AG04450 (cell line): ENCODE results near the gene MYRFL. TPM values are rescaled to one million over a fixed set of nuclear protein-coding genes. Genes with fewer than 3 reads are reported as not detected.

Experiments
- CTCF ChIA-PET: fragments of 300-600, 350-600 bp; formaldehyde crosslinking; extraction: SDS; loops from one replicate; lab custom pipeline; 2022; ENCODE audit warnings: antibody characterized with exemption, inconsistent platforms; lab: Charles Lee
- POLR2A ChIA-PET: fragments of 350-600 bp; formaldehyde crosslinking; extraction: SDS; loops from one replicate; lab custom pipeline; 2021; ENCODE audit warnings: antibody characterized with exemption, inconsistent platforms; lab: Yijun Ruan, JAX
- DNase-seq: peaks from one replicate; pipeline ENCODE4 v3.0.0-alpha.2; 2011; ENCODE audit warnings: low read depth, low spot score
- H3K27ac ChIP-seq: one replicate; pipeline ENCODE4 v1.5.1; 2012; ENCODE audit warnings: low read depth, low read length, control low read depth
- H3K27me3 ChIP-seq: one replicate; pipeline ENCODE4 v1.6.0; 2012; ENCODE audit warnings: low read length; ENCODE audit not compliant: control insufficient read depth, insufficient read depth
- H3K4me3 ChIP-seq: 2 replicates; pipeline ENCODE4 v1.5.1; 2011; ENCODE audit warnings: mild to moderate bottlenecking, low read depth, low read length, control low read depth
- H3K9me3 ChIP-seq: 2 replicates; pipeline ENCODE4 v1.5.1; 2012; ENCODE audit warnings: low read length; ENCODE audit not compliant: control insufficient read depth, insufficient read depth
- polyA plus RNA-seq: library from polyadenylated mRNA; depleted of rRNA; stranded (reverse); fragments of >200 nt; gene quantifications from 2 replicates; pipeline ENCODE4 v1.2.3, GENCODE V29; 2011
- TF ChIP-seq, protein P1 (sequence below): IDR thresholded peaks from 2 replicates; pipeline ENCODE4 v1.5.1; 2011; ENCODE audit warnings: low read depth, low read length, control low read depth, inconsistent platforms

MYRFL gene
- polyA plus RNA-seq, 1 experiment, result not detected

DNA sequence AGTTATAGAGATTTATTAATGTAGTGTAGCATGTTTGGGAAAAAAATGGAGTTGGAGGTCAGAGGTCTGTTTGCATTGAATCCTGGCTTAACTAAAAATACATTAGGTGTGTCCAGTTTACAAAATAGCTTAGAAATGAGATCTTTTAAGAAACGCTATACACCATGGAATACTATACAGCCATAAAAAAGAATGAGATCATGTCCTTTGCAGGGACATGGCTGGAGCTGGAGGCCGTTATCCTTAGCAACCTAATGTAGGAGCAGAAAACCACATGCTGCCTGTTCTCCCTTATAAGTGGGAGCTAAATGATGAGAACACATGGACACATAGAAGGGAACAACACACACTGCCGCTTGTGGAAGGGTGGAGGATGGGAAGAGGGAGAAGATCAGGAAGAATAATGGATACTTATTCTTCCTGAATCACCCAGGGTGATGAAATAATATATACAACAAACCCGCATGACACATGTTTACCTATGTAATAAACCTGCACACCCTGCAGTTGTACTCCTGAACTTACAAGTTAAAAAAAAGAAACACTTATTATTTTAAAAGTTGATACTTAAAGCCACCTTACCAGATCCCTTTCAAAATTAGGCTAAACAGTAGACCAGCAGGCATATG, 14.0 kb upstream of the MYRFL start:
- ChIA-PET CTCF (no interaction called here), POLR2A (no interaction called here)
- H3K27me3 ChIP-seq, result no peaks in the 10 kb centered on the region
- DNase-seq, result no peak
- no peak overlapping the region for H3K27ac ChIP-seq
- no peak overlapping the region for H3K4me3 ChIP-seq
- H3K9me3 ChIP-seq, result peaks cover 9% of the 10 kb centered on the region; the same call in 1 of the 2 replicates
- TF ChIP-seq, protein P1, sequence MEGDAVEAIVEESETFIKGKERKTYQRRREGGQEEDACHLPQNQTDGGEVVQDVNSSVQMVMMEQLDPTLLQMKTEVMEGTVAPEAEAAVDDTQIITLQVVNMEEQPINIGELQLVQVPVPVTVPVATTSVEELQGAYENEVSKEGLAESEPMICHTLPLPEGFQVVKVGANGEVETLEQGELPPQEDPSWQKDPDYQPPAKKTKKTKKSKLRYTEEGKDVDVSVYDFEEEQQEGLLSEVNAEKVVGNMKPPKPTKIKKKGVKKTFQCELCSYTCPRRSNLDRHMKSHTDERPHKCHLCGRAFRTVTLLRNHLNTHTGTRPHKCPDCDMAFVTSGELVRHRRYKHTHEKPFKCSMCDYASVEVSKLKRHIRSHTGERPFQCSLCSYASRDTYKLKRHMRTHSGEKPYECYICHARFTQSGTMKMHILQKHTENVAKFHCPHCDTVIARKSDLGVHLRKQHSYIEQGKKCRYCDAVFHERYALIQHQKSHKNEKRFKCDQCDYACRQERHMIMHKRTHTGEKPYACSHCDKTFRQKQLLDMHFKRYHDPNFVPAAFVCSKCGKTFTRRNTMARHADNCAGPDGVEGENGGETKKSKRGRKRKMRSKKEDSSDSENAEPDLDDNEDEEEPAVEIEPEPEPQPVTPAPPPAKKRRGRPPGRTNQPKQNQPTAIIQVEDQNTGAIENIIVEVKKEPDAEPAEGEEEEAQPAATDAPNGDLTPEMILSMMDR, result no peak

DNA sequence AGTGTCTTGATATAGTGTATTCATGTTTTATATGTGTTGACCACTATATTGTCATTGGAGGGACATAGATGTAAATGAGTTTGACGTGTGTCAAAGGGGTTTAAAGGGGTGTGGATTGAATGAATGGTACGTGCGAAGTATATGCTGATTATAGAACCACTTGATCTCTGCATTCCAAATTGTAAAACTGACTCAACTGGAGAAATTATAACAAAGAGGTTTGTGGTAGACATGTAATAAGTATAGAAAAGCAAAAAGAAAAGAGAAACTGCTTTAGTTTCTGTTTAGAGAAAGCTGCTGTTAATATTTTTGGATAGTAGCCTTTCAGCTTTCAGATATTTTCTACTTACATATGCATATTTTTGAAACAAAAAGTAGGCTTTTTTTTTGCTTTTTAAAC, 8.9 kb upstream of the MYRFL start:
- DNase-seq, result no peak
- ChIA-PET POLR2A (no interaction called here), CTCF (interaction anchor here (0.6 kb wide), 1 partner anchor 37 kb away, joined by 3 read pairs; no protein-coding TSS in a partner anchor)
- H3K4me3 ChIP-seq, result no peak overlapping the region
- no peaks in the 10 kb centered on the region for H3K9me3 ChIP-seq
- no peak overlapping the region for H3K27ac ChIP-seq
- TF ChIP-seq, protein P1, result no peak
- no peaks in the 10 kb centered on the region for H3K27me3 ChIP-seq

DNA sequence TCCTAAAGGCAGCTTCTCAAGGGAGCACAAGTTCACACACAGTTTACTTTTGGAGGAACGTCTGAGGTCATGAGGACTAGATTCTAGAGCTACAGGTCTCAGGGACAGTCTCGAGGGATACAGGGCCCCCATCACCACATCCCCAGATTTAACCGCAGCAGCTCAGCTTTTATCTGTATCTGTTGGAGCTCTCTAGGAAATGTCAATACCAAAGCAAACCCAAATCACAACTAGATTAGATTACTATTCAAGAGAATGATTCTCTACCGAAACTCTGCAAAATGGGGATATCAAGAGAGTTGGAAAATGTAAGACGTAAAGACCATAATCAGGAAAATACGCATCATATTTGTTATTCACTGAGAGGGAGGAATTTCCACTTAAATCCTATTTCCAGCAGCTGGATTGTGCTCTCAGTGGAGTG, 4.0 kb upstream of the MYRFL start:
- no peak overlapping the region for H3K4me3 ChIP-seq
- no peak for DNase-seq
- CTCF ChIA-PET, result no interaction called here
- H3K9me3 ChIP-seq, result no peaks in the 10 kb centered on the region
- H3K27ac ChIP-seq, result no peak overlapping the region
- H3K27me3 ChIP-seq, result no peaks in the 10 kb centered on the region
- POLR2A ChIA-PET, result no interaction called here
- TF ChIP-seq, protein P1, result no peak

DNA sequence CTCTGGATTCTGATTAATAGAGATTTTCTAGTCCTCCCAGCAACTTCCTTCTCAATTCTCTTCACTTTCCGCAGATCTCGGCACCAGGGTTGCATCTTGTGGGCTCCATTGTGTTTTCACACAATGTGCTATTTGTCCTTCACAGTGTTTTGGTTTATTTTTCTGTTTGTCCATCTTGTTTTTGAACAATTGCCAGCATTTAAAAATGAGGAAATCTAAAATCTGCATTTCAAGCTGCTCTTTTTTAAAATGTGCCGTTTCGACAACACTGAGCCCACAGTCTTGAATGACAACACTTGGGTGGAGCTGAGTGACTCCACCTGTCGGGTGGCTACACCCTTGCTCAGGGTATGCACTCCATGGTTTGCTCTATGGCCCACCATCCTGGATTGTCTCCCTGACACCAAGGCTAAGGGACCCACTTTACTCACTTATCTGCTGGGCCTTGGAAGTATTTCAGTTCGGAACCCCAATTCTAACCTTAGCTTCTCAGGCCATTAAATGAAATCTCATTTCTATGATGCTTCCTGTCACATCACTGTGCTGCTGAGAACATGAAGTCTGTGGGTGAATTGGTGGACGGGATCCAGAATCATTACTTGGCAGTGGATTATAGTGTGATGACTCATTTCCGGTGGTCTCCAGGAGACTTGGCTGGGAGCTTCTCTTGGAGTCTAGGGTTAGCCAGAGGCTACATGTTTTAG, 3.4 kb upstream of the MYRFL start:
- H3K4me3 ChIP-seq, result no peak overlapping the region
- ChIA-PET CTCF (no interaction called here), POLR2A (no interaction called here)
- no peak overlapping the region for H3K27ac ChIP-seq
- no peaks in the 10 kb centered on the region for H3K9me3 ChIP-seq
- DNase-seq, result peak; percentile 24
- TF ChIP-seq, protein P1, result no peak
- no peaks in the 10 kb centered on the region for H3K27me3 ChIP-seq

DNA sequence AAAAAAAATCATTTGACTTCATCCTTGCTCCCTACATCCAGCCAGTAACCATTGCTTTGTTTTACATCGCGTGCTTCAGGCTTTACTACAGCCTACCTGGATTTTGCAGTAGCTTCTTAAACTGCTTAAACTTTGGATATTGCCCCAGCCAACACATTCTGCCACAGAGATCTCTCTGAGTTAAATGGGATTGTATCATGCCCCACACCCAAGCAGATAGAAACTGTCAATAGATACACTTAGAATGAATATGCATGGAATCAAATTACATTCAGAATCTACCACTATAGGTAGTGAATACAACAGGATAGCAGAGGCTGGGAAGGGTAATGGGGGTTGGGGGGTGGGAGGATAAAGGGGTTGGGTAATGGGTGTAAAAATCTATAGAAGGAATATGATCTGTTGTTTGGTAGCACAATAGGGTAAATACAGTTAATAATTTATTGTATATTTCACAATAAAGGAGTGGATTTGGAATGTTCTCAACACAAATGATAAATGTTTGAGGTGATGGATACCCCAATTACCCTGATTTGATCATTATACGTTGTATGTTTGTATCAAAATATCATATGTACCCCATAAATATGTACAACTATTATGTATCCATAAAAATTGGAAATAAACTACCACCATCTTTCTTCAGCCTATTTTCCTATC, 2.7 kb upstream of the MYRFL start:
- ChIA-PET CTCF (no interaction called here), POLR2A (interaction anchor here (0.6 kb wide), 1 partner anchor 231 kb away, joined by 3 read pairs; no protein-coding TSS in a partner anchor)
- H3K9me3 ChIP-seq, result no peaks in the 10 kb centered on the region
- TF ChIP-seq, protein P1, result no peak
- no peaks in the 10 kb centered on the region for H3K27me3 ChIP-seq
- H3K4me3 ChIP-seq, result no peak overlapping the region
- no peak overlapping the region for H3K27ac ChIP-seq
- DNase-seq, result no peak
